Spleen (tissue), 7 donors: ENCODE measurements around the gene GRIA4.

Source experiments
- CTCF ChIP-seq, 11 experiments: fragments of 200-600 bp in 7 of 11; fragments of 450-650 bp in 4 of 11; sonication (generic) in 4 of 11; IDR thresholded peaks in 8 of 11; conservative IDR thresholded peaks in 3 of 11; 1 replicate in 7 of 11; 2 replicates in 4 of 11; pipeline versions ENCODE4 v1.4.0 to v1.8.0; 2016 to 2021; ENCODE audit warnings: antibody characterized with exemption in 11 of 11, inconsistent platforms in 4 of 11, mild to moderate bottlenecking in 1 of 11
- POLR2A ChIP-seq, 3 donors: fragments of 450-650 bp; IDR thresholded peaks; one replicate each; pipeline ENCODE4 v1.5.1; 2017; ENCODE audit warnings: antibody characterized with exemption in 3 of 3, mild to moderate bottlenecking in 1 of 3
- POLR2AphosphoS5 ChIP-seq, 3 donors: sonication (generic); formaldehyde crosslinking; IDR thresholded peaks; one replicate each; pipeline ENCODE4 v1.5.1; 2017; ENCODE audit warnings: antibody characterized with exemption in 3 of 3
- donor health status: DM: no; HTN: no; CAD: no; lungs with moderate emphysema.
- donor health status: DM: no; HTN: no; CAD: no.
- donor health status: DM: no; HTN: no; CAD: no.

- TF ChIP-seq CTCF (IDR thresholded peaks at IDR 0.05 in 8 of 11, conservative IDR thresholded peaks at IDR 0.05 in 3 of 11) (no peak), POLR2A (IDR thresholded peaks at IDR 0.05) (no peak), POLR2AphosphoS5 (IDR thresholded peaks at IDR 0.05) (no peak)
Measured at GRCh38 chr11:105603156-105603555, 6.7 kb upstream of the GRIA4 start.
